ENCODE measurements around the gene KCNK4.

DNA sequence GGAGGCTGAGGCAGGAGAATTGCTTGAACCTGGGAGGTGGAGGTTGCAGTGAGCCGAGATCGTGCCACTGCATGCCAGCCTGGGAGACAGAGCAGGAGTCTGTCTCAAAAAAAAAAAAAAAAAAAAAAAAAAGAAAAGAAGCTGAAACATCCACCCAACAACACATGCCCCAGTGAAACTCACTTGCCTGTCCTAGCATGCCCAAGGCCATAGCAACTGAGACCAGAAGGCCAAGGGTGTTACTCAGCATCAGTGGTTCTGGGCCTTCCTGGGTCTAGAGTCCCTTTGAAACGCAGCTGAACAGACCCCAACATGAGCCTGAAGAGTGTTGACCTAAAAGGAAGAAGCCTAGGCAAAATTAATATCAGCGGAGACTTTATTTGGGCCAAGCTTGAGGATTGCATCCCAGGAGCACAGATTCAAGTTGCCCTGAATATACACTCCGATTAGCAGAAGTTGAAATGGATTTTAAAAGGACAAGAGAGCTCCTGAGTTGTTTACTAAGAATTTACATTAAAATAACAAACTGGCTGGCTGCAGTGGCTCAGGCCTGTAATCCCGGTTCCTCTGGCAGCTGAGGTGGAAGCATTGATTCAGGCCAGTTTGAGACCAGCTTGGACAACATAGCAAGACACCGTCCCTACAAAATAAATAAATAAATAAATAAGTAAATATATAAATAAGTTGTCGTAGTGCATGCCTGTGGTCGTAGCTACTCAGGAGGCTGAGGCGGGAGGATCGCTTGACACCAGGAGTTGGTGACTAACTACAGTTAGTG is 33.8 kb downstream of the KCNK4 start:
- TF ChIP-seq CTCF (IDR thresholded peaks at IDR 0.05) (no peak), POLR2A (IDR thresholded peaks at IDR 0.05) (no peak)
